HCT116 (cell line): ENCODE data around the gene TRPM5. TPM values are rescaled to one million over a fixed set of nuclear protein-coding genes. Genes with fewer than 3 reads are reported as not detected.

Experiments
- ATAC-seq: fragments of 200-7000 bp; cut with Tn5 transposase; 2 replicates; pipeline ENCODE4 v1.9.1; 2020; ENCODE audit warnings: mild to moderate bottlenecking, moderate library complexity
- BruUV-seq: library from RNA; stranded (reverse); fragments of 400-500 nt; replicated peaks from 2 replicates; lab custom pipeline; 2021; lab: Mats Ljungman, UMichigan
- CTCF ChIA-PET: fragments of 300-600 bp; sonication (Branson Sonifier 250); formaldehyde crosslinking; loops from one replicate; lab custom pipeline; 2021; ENCODE audit warnings: antibody characterized with exemption; lab: Charles Lee
- POLR2A ChIA-PET: fragments of 300-600, 350-600 bp; sonication (Branson Sonifier 250); formaldehyde crosslinking; loops from one replicate; lab custom pipeline; 2021; ENCODE audit warnings: antibody characterized with exemption; lab: Charles Lee
- RAD21 ChIA-PET, 2 experiments: fragments of 300-600 bp; sonication (Branson Sonifier 250); formaldehyde crosslinking; loops; one replicate each; lab custom pipeline; 2023; ENCODE audit warnings: low total read pairs in 2 of 2; ENCODE audit not compliant: uncharacterized antibody in 2 of 2, unreplicated experiment in 2 of 2, low non-redundant PET in 1 of 2; lab: Charles Lee
- DNase-seq: peaks from one replicate; pipeline ENCODE4 v3.0.0-alpha.2; 2010; ENCODE audit warnings: low read depth, low spot score
- H2AFZ ChIP-seq: fragments of 200-600 bp; shearing (Covaris generic), sonication (generic); 2 replicates; pipeline ENCODE4 v1.6.1; 2017; ENCODE audit warnings: low read depth, mixed run types, mixed read lengths, antibody characterized with exemption, low read length; ENCODE audit not compliant: poor library complexity, severe bottlenecking
- H3K27ac ChIP-seq: 2 replicates; pipeline ENCODE4 v1.5.1; 2012; ENCODE audit warnings: low read depth, low read length
- H3K27me3 ChIP-seq: fragments of 200-600 bp; sonication (generic); 2 replicates; pipeline ENCODE4 v1.6.1; 2016; ENCODE audit warnings: mixed run types, low read length, mixed read lengths; ENCODE audit not compliant: insufficient read depth
- H3K36me3 ChIP-seq, 2 experiments: fragments of 200-500 bp in 1 of 2; fragments of 200-600 bp in 1 of 2; sonication (Bioruptor generic) in 1 of 2; sonication (generic) in 1 of 2; 2 replicates each; pipeline versions ENCODE4 v1.5.1 to v1.6.1; 2014 to 2016; ENCODE audit warnings: low read length in 2 of 2, inconsistent platforms in 1 of 2, mixed read lengths in 1 of 2, mixed run types in 1 of 2; ENCODE audit not compliant: insufficient read depth in 2 of 2, control insufficient read depth in 1 of 2
- H3K4me1 ChIP-seq, 2 experiments: fragments of 200-600 bp in 1 of 2; sonication (generic) in 1 of 2; 2 replicates each; pipeline versions ENCODE4 v1.5.1 to v1.6.1; 2012 to 2017; ENCODE audit warnings: low read length in 2 of 2, inconsistent platforms in 1 of 2, mild to moderate bottlenecking in 1 of 2, mixed read lengths in 1 of 2, mixed run types in 1 of 2, moderate library complexity in 1 of 2; ENCODE audit not compliant: insufficient read depth in 2 of 2, control insufficient read depth in 1 of 2
- H3K4me2 ChIP-seq: fragments of 200-600 bp; sonication (generic); 2 replicates; pipeline ENCODE4 v1.6.1; 2017; ENCODE audit warnings: mixed run types, low read length, mixed read lengths
- H3K4me3 ChIP-seq, 2 experiments: fragments of 200-600 bp in 1 of 2; sonication (generic) in 1 of 2; replicated peaks in 1 of 2; 2 replicates each; pipeline ENCODE4 v1.5.1; 2011 to 2016; ENCODE audit warnings: low read length in 2 of 2, control low read depth in 1 of 2, low read depth in 1 of 2, mild to moderate bottlenecking in 1 of 2, mixed read lengths in 1 of 2, mixed run types in 1 of 2
- H3K79me2 ChIP-seq: fragments of 200-600 bp; sonication (generic); 2 replicates; pipeline ENCODE4 v1.6.1; 2017; ENCODE audit warnings: mild to moderate bottlenecking, mixed run types, low read length, moderate library complexity, mixed read lengths; ENCODE audit not compliant: insufficient read depth
- H3K9ac ChIP-seq: fragments of 200-600 bp; sonication (generic); 2 replicates; pipeline ENCODE4 v1.6.1; 2016; ENCODE audit warnings: low read length, mixed read lengths
- H3K9me2 ChIP-seq: fragments of 200-600 bp; sonication (generic), shearing (Covaris generic); 2 replicates; pipeline ENCODE4 v1.6.1; 2017; ENCODE audit warnings: mixed run types, mild to moderate bottlenecking, moderate library complexity; ENCODE audit not compliant: insufficient read depth
- H3K9me3 ChIP-seq, 2 experiments: fragments of 200-500 bp in 1 of 2; fragments of 200-600 bp in 1 of 2; sonication (Bioruptor generic) in 1 of 2; sonication (generic) in 1 of 2; 2 replicates each; pipeline ENCODE4 v1.6.1; 2014 to 2017; ENCODE audit warnings: low read length in 2 of 2, mixed read lengths in 2 of 2, inconsistent platforms in 1 of 2, low read depth in 1 of 2, mild to moderate bottlenecking in 1 of 2, mixed run types in 1 of 2, moderate library complexity in 1 of 2; ENCODE audit not compliant: control insufficient read depth in 1 of 2, insufficient read depth in 1 of 2
- H4K20me1 ChIP-seq: fragments of 200-600 bp; sonication (generic), shearing (Covaris generic); 2 replicates; pipeline ENCODE4 v1.6.1; 2017; ENCODE audit warnings: mixed run types, mild to moderate bottlenecking, moderate library complexity; ENCODE audit not compliant: insufficient read depth
- ATF3 ChIP-seq: IDR thresholded peaks from 2 replicates; pipeline ENCODE4 v1.6.1; 2012
- CBX3 ChIP-seq: IDR thresholded peaks from 2 replicates; pipeline ENCODE4 v1.6.1; 2012; ENCODE audit warnings: low read depth
- CEBPB ChIP-seq: IDR thresholded peaks from 2 replicates; pipeline ENCODE4 v1.6.1; 2012; ENCODE audit warnings: low read depth
- EGR1 ChIP-seq: IDR thresholded peaks from 2 replicates; pipeline ENCODE4 v1.6.1; 2012; ENCODE audit warnings: low read depth
- EZH2phosphoT487 ChIP-seq: fragments of 200-600 bp; IDR thresholded peaks from 2 replicates; pipeline ENCODE4 v1.6.1; 2018; ENCODE audit warnings: antibody characterized with exemption, borderline replicate concordance
- POLR2AphosphoS5 ChIP-seq: IDR thresholded peaks from 2 replicates; pipeline ENCODE4 v1.6.1; 2011; ENCODE audit warnings: mild to moderate bottlenecking, low read depth, low read length, moderate library complexity
- REST ChIP-seq: IDR thresholded peaks from 2 replicates; pipeline ENCODE4 v1.6.1; 2012; ENCODE audit warnings: low read depth
- SIN3A ChIP-seq: IDR thresholded peaks from 2 replicates; pipeline ENCODE4 v1.6.1; 2012; ENCODE audit warnings: low read depth
- SRF ChIP-seq: IDR thresholded peaks from 2 replicates; pipeline ENCODE4 v1.6.1; 2012; ENCODE audit warnings: low read depth
- ZBTB33 ChIP-seq: IDR thresholded peaks from 2 replicates; pipeline ENCODE4 v1.6.1; 2011; ENCODE audit warnings: mild to moderate bottlenecking, low read length, moderate library complexity; ENCODE audit not compliant: insufficient replicate concordance; ENCODE audit errors: extremely low read depth
- ZNF274 ChIP-seq: fragments of 200-500 bp; sonication (Bioruptor generic); IDR thresholded peaks from 2 replicates; pipeline ENCODE4 v1.6.1; 2014; ENCODE audit warnings: mild to moderate bottlenecking, low read depth, low read length, inconsistent platforms
- intact Hi-C: fragments of 100-400 bp; cut with micrococcal nuclease; formaldehyde crosslinking; loops from 2 replicates; pipeline ENCODE4 v1.10.0; 2022
- total RNA-seq: library from RNA; stranded (reverse); gene quantifications from one replicate; pipeline ENCODE4 v1.2.1, GENCODE V29; 2021; ENCODE audit not compliant: unreplicated experiment

Gene TRPM5
- total RNA-seq, 1 experiment from 2014 or later: 0.07 TPM

- Histone ChIP-seq H3K27ac (no peak overlapping the region), H3K4me3 (no peak overlapping the region), H3K4me2 (no peak overlapping the region), H3K4me1 (peaks cover 10 to 17% of the 10 kb centered on the region in 2 experiments), H3K9me2 (no peaks in the 10 kb centered on the region), H3K9me3 (no peaks in the 10 kb centered on the region), H3K9ac (no peak overlapping the region), H3K27me3 (no peaks in the 10 kb centered on the region), H3K36me3 (peaks cover 10 to 15% of the 10 kb centered on the region in 2 experiments; a peak in 3 of 4 replicates), H3K79me2 (peaks cover 39% of the 10 kb centered on the region), H4K20me1 (no peaks in the 10 kb centered on the region), H2AFZ (no peak overlapping the region)
- no TSS peak for BruUV-seq
- ChIA-PET POLR2A (no interaction called here), RAD21 (no interaction called here), CTCF (no interaction called here)
- no peak for ATAC-seq
- no peak for TF ChIP-seq ATF3
- TF ChIP-seq REST: no peak
- TF ChIP-seq CBX3: no peak
- no peak for TF ChIP-seq EZH2phosphoT487
- no peak for TF ChIP-seq ZNF274
- TF ChIP-seq POLR2AphosphoS5: no peak
- TF ChIP-seq CEBPB: no peak
- no peak for TF ChIP-seq SRF
- no peak for TF ChIP-seq EGR1
- no peak for TF ChIP-seq ZBTB33
- TF ChIP-seq SIN3A: no peak
- DNase-seq: no peak
- intact Hi-C loops: no loop called here
Observed at GRCh38 chr11:2396471-2396870, 47.8 kb downstream of the TRPM5 start.
